Hippocampal formation (tissue), 2 donors: Measurements from ENCODE around the gene P2RY8.
"Not testable (repeated sequence)": the region's sequence is repeated elsewhere in the genome, so short reads cannot be mapped to it uniquely, and the experiment has no call there.

Experiments
- DNase-seq, 2 donors: peaks; one replicate each; lab custom pipeline; 2025; lab: John Stamatoyannopoulos, UW

P2RY8 gene, protein sequence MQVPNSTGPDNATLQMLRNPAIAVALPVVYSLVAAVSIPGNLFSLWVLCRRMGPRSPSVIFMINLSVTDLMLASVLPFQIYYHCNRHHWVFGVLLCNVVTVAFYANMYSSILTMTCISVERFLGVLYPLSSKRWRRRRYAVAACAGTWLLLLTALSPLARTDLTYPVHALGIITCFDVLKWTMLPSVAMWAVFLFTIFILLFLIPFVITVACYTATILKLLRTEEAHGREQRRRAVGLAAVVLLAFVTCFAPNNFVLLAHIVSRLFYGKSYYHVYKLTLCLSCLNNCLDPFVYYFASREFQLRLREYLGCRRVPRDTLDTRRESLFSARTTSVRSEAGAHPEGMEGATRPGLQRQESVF

DNA sequence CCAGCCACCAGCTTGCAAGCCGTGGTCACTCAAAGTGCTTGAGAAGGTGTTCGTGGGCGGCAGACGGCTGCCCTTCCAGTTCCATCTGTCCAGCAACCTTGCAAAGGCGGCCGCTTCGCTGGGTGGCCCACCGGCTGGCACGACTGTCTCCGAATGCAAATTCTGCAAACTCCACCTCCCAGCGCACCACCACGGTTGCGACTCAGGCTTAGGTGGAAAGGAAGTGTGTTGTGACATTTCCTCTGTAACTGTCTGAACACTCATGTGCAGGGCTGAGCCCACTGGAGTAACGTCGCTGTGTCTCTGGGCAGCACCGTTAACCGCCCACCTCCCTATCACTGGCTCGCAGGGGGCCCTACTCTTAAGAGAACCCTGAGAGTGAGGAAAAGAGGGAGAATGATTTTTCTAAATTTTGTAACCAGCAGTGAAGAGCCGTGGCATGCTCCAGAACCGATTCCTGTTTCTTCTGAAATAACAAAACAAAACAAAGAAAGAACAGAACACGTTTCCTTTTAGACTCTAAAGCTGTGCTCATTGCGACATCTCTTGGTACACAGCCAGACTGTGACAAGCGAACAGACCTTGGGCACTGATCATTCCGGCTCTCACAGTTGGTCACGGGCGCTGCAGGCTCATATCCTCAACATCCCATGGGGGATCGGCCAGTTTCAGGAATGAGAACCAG is at the start of gene P2RY8:
Gene P2RY8, minus strand, starts transcription at position 155 of the 685 bp plus-strand sequence. CDS start 70,627 bp downstream, outside the sequence.
- DNase-seq: no peak

DNA sequence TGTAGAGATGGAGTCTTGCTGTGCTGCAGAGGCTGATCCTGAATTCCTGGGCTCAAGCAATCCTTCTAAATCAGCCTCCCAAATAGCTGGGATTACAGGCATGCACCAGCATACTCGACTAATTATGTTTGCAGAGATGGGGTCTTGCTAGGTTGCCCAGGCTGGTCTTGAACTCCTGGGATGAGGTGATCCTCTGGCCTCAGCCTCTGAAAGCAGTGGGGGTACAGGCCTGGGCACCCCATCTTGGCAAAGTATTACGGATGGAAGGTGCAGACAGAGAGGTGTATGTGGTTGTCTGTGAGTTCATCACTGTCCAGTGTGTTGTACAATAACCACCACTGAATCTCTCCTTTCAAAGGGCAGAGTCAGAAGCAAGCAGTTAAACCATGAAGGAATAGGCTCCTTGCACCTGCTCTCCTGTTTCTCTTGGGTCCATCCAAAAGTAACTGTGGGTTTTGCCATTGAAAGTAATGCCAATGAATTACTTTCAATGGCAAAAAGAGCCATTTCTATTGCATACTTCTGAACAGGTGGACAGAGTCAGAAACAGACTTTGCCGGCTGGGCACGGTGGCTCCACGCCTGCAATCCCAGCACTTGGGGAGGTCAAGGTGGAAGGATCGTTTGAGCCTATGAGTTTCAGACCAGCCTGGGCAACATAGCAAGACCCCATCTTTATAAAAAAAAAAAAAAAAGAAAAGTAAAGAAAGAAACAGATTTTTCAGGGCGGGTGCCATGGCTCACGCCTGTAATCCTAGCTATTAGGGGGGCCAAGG is 47.4 kb upstream of the P2RY8 start:
- DNase-seq: no peak

DNA sequence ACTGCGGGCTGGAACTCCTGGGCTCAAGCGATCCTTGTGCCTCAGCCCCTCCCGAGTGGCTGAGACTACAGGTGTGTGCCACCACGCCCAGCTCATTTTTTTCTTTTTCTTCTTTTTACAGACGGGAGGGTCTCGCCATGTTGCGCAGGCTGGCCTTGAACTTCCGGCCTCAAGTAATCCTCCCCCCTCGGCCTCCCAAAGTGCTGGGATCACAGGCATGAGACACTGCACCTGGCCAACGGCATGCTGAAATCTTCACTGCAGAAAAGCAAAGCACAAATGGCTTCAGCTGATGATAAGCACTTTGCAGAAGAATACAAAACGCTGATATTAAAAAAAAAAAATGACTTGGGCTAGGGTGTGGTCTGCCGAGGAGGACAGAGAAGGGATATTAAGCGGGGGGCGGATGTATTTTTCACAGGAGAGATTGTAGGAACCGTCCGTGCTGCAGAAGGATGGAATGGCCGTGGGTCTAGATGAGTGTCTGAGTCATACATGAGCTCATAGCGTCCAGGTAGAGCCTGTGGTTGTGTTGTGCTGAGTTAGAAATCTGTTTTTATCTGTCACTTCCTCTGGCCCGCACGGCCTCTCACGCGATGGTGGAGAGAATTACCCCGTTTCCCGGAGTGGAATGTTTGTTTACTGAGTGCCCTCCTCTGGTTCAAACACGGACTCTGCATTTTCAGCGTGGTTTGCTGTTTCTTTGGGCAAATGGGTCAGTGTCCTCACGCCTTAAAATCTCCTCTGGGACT is 45.9 kb upstream of the P2RY8 start:
- DNase-seq: no peak

DNA sequence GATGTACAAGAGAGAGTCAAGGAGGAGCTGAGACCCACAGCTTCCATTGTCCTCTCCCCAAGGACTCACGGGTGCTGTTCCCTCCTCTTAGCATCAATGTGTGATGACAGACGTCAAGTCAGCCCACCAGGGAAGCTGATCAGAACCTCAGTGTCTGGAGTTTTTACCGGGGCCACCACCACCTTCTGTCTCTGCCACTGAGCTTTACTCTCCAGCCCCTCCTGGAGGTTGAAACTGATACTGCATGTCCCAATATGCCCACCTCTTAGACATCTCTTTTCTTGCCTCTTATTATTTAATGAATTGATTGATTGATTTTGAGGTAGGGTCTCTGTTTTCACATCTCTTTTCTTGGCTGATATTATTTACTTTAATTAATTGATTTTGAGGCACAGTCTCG is 44.1 kb upstream of the P2RY8 start:
- DNase-seq: no peak

DNA sequence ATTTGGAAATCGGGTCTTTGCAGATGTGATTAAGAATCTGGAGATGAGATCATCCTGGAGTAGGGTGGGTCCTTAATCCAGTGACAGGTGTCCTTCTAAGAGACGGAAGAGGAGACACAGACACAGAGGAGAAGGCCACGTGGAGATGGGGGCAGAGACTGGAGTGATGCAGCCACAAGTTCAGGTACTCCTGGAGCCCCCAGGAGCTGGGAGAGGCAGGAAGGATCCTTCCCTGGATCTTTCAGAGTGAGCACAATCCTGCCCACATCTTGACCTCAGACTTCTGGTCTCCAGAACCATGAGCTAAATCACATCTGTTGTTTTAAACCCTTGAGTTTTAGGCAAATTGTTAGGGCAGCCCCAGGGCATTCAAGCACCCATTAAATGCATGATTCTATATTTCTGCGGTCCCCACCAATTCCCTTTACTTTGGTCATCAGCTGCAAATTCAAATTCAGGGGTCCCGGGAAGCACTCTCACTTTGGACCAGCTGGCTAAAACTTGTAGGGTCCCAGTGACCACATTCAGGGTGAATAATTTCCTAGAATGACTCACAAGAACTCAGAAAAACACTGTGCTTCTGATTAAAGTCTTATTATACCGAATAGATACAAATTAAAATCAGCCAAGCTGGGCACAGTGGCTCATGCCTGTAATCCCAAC is 41.7 kb upstream of the P2RY8 start:
- no peak for DNase-seq

DNA sequence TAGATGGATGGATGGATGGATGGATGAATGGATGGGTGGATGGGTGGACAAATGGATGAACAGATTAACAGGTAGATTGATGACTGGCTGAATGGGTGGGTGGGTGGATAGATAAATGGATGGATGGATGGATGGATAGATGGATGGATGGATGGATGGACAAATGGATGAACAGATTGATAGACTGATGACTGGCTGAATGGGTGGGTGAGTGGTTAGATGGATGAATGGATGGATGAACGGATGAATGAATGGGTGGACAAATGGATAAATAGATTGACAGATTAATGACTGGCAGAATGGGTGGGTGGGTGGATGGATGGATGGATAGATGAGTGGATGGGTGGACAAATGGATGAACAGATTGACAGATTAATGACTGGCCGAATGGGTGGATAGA is 40.9 kb upstream of the P2RY8 start:
- DNase-seq: no peak

DNA sequence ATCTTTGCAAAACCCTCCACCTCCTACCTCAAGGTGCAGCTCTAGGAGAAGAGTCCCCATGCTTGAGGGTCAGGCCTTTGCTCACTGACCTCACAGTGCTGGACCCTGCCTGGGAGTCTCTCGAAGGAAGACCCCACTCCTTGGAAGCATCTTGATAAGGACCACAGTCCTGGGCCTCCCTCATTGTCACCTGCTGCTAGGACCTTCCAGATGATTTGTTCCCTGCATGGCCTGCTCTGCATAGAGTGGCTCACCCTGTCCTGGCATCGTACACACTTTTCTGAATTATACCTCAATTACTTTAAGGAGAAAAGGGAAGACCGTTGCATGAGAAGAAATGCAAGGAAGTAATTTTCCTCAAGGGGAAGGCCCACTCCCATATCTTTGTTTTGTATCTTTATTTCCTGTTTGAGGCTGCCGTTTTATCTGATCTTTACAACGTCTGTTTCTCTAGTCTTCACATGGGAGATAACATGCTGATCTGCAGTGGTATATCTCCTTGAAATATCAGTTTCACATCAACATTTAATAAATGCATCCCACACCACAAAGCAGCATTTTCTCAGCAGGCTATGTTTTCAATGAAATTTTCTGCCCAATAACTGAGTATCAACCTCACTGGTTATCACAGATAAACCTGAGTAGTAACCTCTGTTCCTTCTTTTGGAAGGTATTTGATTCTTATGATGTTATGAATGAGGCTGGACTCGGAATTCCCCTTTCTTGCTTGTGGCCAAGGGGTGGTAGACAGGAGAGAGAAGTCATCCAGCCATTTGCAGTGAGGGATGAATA is 39.4 kb upstream of the P2RY8 start:
- DNase-seq: no peak

DNA sequence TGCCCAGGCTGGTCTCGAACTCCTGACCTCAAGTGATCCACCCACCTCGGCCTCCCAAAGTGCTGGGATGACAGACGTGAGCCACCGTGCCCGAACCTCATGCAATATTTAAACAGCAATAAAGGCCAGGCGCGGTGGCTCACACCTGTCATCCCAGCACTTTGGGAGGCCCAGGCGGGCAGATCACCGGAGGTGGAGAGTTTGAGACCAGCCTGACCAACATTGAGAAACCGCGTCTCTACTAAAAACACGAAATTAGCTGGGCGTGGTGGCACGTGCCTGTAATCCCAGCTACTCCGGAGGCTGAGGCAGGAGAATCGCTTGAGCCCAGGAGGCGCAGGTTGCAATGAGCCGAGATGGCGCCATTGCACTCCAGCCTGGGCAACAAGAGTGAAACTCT is 37.2 kb upstream of the P2RY8 start:
- not testable (repeated sequence) for DNase-seq

DNA sequence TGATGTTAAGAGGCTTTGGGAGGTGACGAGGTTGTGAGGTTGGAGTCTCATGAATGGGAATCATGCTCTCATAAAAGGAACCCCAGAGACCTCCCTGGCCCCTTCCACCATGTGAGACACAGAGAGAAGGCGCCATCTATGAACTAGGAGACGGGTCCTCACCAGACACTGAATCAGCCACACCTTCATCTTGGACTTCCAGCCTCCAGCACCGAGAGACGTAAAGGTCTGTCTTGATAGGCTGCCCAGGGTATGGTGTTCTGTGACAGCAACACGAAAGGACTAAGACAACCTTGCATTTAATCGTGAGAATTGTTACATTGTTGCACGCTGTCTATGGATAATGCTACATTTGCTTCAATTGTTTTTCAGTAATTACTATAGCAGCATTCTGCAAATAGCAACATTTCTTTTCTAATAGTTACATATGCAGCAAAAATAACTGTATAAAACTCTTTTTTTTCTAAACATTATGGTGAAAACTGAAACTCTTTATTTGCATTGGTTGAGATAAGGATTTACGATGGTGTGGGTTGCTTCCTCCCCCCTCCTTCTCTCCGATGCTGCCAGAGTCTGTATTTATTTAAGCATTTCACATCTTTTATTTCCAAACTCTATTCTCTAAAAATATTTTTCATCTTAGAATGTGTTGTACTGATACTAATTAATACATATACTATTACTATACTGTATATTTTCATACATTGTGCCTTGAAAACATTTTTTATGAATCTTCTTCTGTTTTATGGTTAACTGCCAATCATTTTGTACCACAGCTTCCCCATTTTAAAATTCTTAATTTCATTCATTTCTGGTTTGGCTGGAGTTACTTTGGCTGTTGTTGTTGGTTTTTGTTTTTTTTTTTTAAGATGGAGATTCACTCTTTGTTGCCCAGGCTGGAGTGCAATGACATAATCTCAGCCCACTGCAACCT is 28.0 kb upstream of the P2RY8 start:
- DNase-seq: no peak

DNA sequence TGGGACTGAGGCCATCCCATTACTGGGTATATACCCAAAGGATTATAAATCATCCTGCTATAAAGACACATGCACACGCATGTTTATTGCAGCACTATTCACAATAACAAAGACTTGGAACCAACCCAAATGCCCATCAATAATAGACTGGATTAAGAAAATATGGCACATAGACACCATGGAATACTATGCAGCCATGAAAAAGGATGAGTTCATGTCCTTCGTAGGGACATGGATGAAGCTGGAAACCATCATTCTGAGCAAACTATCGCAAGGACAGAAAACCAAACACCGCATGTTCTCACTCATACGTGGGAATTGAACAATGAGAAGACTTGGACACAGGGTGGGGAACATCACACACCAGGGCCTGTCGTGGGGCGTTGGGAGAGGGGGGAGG is 27.1 kb upstream of the P2RY8 start:
- DNase-seq: not testable (repeated sequence)

DNA sequence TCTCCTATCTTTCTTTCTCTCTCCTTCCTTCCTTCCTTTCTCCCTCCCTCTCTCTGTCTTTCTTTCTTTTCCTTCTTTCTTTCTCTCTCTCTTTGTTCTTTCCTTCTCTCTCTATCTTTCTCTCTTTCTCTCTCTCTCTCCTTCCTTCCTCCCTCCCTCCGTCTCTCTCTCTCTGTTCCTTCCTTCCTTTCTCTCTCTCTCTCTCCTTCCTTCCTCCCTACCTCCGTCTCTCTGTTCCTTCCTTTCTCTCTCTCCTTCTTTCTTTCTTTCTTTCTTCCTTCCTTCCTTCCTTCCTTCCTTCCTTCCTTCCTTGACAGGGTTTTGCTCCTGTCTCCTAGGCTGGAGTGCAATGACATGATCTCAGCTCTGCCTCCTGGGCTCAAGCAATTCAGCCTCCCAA is 24.2 kb upstream of the P2RY8 start:
- no peak for DNase-seq

DNA sequence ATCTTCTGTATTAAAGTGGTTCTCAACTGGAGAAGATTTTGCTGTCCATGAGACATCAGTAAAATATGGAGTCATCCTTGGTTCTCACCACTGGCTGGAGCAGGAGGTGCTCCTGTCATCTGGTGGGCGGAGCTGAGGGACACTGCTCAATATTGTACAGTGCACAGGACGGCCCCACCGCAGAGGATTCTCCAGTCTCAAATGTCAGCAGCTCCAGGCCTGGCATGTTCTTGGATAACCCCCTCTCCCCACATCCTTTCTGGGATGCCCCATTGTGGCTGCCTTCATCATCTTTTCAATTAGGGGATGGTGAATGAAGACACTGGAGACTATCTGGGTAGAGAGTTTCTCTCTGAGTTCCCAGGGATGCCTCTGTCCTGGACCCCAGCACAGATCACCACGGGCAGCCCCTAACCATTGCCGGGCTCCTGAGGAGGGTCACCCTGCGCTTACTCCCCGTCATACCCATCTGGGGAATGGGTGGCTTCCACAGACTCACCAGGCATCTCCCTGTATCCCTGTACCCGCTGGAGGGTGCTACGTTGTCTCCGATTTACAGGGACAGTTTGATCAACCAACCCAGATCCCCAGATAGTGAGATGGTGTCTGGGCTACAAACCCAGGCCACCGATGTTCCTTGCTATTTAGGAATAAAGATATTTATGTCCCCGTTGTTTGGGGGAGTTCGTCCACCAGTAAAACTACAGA is 21.9 kb upstream of the P2RY8 start:
- no peak for DNase-seq

DNA sequence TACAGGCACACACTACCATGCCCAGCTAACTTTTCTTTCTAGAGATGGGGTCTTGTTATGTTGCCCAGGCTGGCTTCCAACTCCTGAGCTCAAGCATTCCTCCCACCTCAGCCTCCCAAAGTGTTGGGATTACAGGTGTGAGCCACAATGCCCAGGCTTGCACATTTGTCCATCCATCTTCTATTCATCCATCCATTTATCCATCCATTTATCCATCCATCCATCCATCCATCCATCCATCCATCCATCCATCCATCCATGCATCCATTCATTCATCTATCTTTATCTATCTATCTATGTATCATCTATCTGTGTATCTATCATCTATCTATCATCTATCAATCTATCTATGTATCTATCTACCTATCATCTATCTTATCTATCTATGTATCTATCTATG is 20.5 kb upstream of the P2RY8 start:
- DNase-seq: not testable (repeated sequence)

DNA sequence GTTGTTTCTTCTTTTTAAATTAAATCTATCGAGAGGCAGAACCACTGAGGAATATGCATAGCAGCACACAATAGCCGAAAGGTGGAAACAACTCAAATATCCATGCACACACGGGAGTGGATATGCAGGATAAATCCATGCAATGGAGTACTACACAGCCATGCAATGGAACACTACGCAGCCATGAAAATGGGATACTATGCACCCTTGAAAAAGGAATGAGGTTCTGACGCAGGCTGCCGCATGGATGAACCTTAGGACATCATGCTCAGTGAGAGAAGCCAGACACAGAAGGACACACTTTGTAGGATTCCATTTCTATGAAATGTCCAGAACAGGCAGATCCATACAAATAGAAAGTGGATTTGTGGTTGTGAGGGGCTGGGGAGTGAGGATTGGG is 18.4 kb upstream of the P2RY8 start:
- DNase-seq: no peak

DNA sequence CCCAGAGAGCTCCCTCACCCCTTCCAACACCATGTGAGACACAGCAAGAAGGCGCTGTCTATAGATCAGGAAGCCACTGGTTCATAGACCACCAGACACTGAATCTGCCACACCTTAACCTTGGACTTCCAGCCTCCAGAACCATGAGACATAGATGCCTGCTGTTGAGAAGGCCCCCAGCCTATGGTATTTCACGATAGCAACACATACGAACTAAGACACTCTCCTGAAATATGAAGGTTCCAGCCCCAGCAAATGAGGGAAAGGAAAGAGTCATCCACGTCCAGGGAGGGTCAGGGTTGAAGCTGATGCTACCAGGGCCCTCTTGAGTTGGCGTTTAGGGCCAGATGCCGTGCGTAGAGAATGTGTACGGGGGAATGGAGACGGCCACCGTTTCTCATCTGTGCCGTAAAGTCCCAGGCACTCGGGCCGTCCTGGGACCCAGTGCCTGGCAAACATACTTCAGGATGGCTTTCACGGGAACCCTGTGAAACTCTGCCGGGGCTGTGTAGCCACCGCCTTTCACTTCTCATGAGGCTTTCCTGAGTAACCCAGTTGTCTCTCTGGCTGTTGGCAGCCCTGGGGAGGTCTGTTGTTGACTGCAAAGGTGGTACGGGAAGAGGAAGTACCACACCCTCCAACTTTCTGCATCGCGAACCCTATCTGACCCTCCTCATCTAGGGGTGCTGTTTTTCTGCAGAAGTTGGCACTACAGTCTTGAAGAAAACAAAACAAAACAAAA is 17.7 kb upstream of the P2RY8 start:
- no peak for DNase-seq

DNA sequence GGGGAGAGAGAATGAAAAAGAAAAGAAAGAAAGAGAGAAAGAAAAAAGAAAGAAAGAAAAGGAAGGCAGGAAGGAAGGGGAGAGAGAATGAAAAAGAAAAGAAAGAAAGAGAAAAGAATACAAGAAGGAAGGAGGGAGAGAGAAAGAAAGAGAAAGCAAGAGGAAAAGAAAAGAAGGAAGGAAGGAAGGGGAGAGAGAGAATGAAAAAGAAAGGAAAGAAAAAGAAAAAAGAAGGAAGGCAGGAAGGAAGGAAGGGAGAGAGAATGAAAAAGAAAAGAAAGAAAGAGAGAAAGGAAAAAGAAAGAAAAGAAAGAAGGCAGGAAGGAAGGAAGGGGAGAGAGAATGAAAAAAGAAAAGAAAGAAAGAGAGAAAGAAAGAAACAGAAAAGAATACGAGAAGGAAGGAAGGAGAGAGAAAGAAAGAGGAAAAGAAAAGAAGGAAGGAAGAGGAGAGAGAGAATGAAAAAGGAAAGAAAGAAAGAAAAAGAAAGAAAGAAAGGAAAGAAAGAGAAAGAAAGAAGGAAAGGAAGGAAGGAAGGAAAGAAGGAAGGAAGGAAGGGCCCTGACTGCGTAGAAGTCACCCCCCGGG is 15.1 kb upstream of the P2RY8 start:
- DNase-seq: no peak

DNA sequence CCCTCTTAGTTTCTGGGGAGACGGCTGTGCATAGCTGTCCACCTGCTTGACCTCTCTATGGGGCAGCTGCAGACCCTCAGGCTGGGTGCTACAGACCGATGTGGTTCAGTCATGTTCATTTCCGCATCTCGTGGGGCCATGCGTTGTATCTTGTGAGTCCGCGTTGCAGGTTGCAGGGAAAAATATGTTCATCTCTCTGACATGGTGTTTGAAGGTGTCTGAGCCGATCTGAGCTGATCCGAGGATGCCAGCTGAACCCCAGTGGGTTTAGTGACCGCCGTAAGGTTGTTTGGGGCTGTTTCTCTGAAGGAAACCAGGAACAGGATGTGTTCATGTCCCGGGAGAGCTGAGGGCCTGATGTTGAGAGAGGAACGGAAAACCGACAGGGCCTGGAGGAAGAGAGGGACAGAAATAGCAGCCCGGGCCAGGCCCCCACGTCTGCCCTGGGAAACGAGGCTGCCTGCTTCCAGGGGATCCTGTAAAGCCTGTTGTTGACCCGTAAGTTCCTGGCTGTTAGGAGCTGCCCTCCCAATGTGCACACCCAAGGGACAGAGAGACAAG is 9.8 kb upstream of the P2RY8 start:
- no peak for DNase-seq
